ENCODE measurements around the gene TNFRSF1A. TPM values are rescaled to one million over a fixed set of nuclear protein-coding genes. Genes with fewer than 3 reads are reported as not detected.
A peak's percentile ranks its signal among the peaks of the same experiment; 100 is the strongest.

TNFRSF1A gene
- total RNA-seq, 1 experiment from 2014 or later: 44.1 TPM

GRCh38 chr12:6374028-6374785 is 32.3 kb upstream of the TNFRSF1A start:
- Mint-ChIP-seq H3K4me1 (peaks cover 84% of the 10 kb centered on the region), H3K27me3 (ENCODE audit: low read depth) (no peaks in the 10 kb centered on the region), H3K27ac (peak overlapping the region; percentile 99), H3K4me3 (peak overlapping the region; percentile 91), H3K36me3 (peaks cover 5% of the 10 kb centered on the region), H3K9me3 (no peaks in the 10 kb centered on the region)
- ChIA-PET POLR2A (interaction anchor here (1.0 to 5.1 kb wide), 12 partner anchors 8 to 160 kb away, joined by 3 to 48 read pairs (median 9); partner anchors contain the start of genes GAPDH, TAPBPL, TNFRSF1A and VAMP1), CTCF (interaction anchor here (1.0 to 8.0 kb wide), 9 partner anchors 9 to 164 kb away, joined by 3 to 68 read pairs (median 10); partner anchors contain the start of gene LTBR)
- ATAC-seq (no peak), DNase-seq (ENCODE audit: low spot score) (no peak)
- TF ChIP-seq RORB (CRISPR knock-in tag; IDR thresholded peaks at IDR 0.05) (no peak), SMAD3 (CRISPR knock-in tag; IDR thresholded peaks at IDR 0.05; ENCODE audit: borderline replicate concordance) (no peak), ZNF423 (CRISPR knock-in tag; IDR thresholded peaks at IDR 0.05) (no peak), CREB1 (CRISPR knock-in tag; IDR thresholded peaks at IDR 0.05) (no peak), IRF1 (CRISPR knock-in tag; IDR thresholded peaks at IDR 0.05) (no peak), ZNF532 (CRISPR knock-in tag; IDR thresholded peaks at IDR 0.05; ENCODE audit: borderline replicate concordance) (no peak), USF1 (CRISPR knock-in tag; IDR thresholded peaks at IDR 0.05) (no peak), ZNF138 (CRISPR knock-in tag; conservative IDR thresholded peaks at IDR 0.05) (0 out of 2 replicates have a peak, but pooled peaks have one; percentile 10), EMX1 (CRISPR knock-in tag; IDR thresholded peaks at IDR 0.05) (no peak), ZNF512 (CRISPR knock-in tag; IDR thresholded peaks at IDR 0.05; ENCODE audit: borderline replicate concordance) (no peak), FOXP4 (CRISPR knock-in tag; IDR thresholded peaks at IDR 0.05) (peak; percentile 39; the same call in 1 of the 2 replicates), MAX (CRISPR knock-in tag; IDR thresholded peaks at IDR 0.05) (peak; percentile 45; the same call in 1 of the 2 replicates), E2F4 (CRISPR knock-in tag; IDR thresholded peaks at IDR 0.05; ENCODE audit: borderline replicate concordance, low read depth) (no peak), GRHL2 (CRISPR knock-in tag; IDR thresholded peaks at IDR 0.05; ENCODE audit: insufficient replicate concordance, severe bottlenecking) (no peak), CREM (CRISPR knock-in tag; IDR thresholded peaks at IDR 0.05) (no peak), ETV6 (CRISPR knock-in tag; IDR thresholded peaks at IDR 0.05) (no peak), NR3C1 (CRISPR knock-in tag; conservative IDR thresholded peaks at IDR 0.05; ENCODE audit: low read depth) (no peak), ZBTB21 (CRISPR knock-in tag; IDR thresholded peaks at IDR 0.05; ENCODE audit: borderline replicate concordance) (no peak), FOXP1 (CRISPR knock-in tag; IDR thresholded peaks at IDR 0.05; ENCODE audit: borderline replicate concordance) (no peak), NR2C2 (CRISPR knock-in tag; IDR thresholded peaks at IDR 0.05) (no peak), FOXK1 (CRISPR knock-in tag; IDR thresholded peaks at IDR 0.05) (no peak), HMGA2 (CRISPR knock-in tag; IDR thresholded peaks at IDR 0.05) (no peak), KAT7 (CRISPR knock-in tag; IDR thresholded peaks at IDR 0.05; ENCODE audit: borderline replicate concordance) (no peak), PRRX2 (CRISPR knock-in tag; IDR thresholded peaks at IDR 0.05) (no peak), CDX4 (CRISPR knock-in tag; IDR thresholded peaks at IDR 0.05; ENCODE audit: borderline replicate concordance) (no peak), SMAD4 (CRISPR knock-in tag; IDR thresholded peaks at IDR 0.05) (no peak)
